Rectal smooth muscle tissue (tissue), 1 donor: Measurements from ENCODE around the gene CDC42.

Source experiments
- H3K27ac ChIP-seq: one replicate; pipeline ENCODE4 v1.7.0; 2013; ENCODE audit warnings: low read depth, low read length, inconsistent platforms
- H3K27me3 ChIP-seq: one replicate; pipeline ENCODE4 v1.7.0; 2013; ENCODE audit warnings: low read length; ENCODE audit not compliant: control insufficient read depth, insufficient read depth
- H3K36me3 ChIP-seq: one replicate; pipeline ENCODE4 v1.7.0; 2013; ENCODE audit warnings: low read length; ENCODE audit not compliant: control insufficient read depth, insufficient read depth
- H3K4me1 ChIP-seq: one replicate; pipeline ENCODE4 v1.7.0; 2013; ENCODE audit warnings: low read length; ENCODE audit not compliant: control insufficient read depth, insufficient read depth
- H3K4me3 ChIP-seq: one replicate; pipeline ENCODE4 v1.7.0; 2013; ENCODE audit warnings: low read length
- H3K9ac ChIP-seq: one replicate; pipeline ENCODE4 v1.7.0; 2013; ENCODE audit warnings: low read length

Gene CDC42

DNA sequence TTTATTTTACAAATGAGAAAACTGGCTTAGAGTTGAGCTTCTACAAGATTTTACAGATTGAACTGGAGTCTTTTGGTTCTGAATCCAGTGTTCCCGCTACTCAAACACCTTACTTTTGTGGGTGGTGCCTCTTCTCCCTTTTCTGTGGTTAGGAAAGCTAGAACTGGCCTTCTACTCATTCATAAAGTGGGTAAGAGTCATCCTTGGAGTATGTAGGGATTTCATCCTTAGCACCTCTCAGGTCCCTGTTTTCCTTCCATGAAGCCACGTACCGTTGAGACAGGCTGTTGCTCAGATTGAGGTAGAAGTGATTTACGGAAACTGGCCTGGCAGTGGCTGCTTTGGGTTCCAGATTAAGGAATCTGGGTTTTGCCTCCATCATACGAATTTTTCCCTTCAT lies 54.6 kb downstream of the CDC42 start:
- Histone ChIP-seq H3K27ac (no peak overlapping the region), H3K4me1 (peaks cover 23% of the 10 kb centered on the region), H3K36me3 (no peaks in the 10 kb centered on the region), H3K27me3 (no peaks in the 10 kb centered on the region), H3K4me3 (no peak overlapping the region), H3K9ac (no peak overlapping the region)

DNA sequence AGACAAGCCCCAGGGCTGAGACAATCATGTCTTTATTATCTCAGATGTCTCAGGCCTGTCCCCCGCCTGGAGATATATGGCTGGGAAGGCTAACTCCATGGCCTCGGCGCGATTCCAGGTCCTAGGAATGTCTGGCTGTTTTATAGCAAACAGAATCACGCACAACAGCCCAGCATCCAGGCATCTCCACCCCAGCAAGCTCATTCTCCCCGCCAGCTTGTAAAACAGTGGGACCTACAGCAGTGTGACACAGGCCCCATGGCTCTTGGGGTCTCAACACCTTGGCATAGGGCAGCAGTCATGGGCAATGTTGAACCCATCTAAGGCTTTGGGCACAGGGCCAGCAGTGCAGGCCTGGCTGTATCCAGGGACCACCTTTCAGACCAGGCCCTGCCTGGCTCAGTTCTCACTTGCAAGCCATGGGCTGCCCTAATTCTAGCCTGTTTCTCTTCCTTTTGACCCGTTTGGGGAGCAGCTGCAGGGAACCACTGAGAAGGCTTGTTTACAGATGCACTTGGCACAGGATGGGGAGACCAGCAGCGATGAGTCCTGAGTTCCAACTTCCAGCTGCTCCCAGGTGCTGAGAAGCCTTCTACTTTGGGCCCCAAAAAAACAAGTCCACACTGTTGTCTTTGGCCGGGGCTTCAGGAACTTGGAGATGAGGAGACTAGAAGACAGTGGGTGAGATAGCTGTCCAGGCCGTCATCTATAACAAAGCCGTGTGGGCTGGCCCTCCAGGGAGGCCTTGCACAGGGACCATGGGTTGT lies 56.0 kb downstream of the CDC42 start:
- Histone ChIP-seq H3K4me3 (no peak overlapping the region), H3K9ac (no peak overlapping the region), H3K27ac (peak overlapping the region; percentile 49), H3K36me3 (peaks cover 4% of the 10 kb centered on the region), H3K4me1 (peaks cover 28% of the 10 kb centered on the region), H3K27me3 (no peaks in the 10 kb centered on the region)

DNA sequence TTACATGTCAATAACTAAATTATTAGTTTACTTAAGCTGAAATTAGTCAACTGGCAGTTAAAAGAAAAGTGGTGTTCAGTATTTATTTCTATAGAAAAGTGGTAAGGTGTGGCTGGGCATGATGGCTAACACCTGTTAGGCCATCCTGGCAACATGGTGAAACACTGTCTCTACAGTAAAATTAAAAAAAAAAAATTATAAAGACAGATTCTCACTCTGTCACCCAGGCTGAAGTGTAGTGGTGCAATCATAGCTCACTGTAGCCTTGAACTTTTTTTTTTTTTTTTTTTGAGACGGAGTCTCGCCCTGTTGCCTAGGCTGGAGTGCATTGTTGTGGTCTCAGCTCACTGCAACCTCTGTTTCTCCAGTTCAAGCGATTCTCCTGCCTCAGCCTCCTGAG lies 57.5 kb downstream of the CDC42 start:
- H3K27me3 ChIP-seq: no peaks in the 10 kb centered on the region
- peaks cover 8% of the 10 kb centered on the region for H3K36me3 ChIP-seq
- H3K4me3 ChIP-seq: no peak overlapping the region
- H3K27ac ChIP-seq: no peak overlapping the region
- H3K4me1 ChIP-seq: peaks cover 37% of the 10 kb centered on the region
- H3K9ac ChIP-seq: no peak overlapping the region

DNA sequence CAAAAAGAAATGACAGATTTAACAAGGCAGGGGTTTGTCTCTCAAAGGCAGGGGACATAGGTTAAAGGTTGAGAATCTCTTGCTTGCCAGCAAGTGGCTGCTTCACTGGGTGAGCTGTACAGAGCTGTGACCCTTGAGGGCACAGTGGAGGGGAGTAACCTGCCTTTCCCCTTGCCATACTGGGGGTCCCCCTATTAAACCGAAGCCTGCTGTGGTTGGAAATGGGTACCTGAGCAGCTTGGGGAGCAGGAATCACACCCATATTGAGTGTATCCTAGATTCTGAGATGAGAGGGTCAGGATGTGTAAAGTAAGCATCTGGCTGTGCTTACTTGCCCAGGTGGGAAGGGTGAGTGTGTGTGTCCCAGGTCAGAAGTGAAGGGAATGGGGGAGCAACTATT lies 58.6 kb downstream of the CDC42 start:
- no peak overlapping the region for H3K9ac ChIP-seq
- H3K27me3 ChIP-seq: no peaks in the 10 kb centered on the region
- H3K4me1 ChIP-seq: peaks cover 37% of the 10 kb centered on the region
- H3K36me3 ChIP-seq: peaks cover 8% of the 10 kb centered on the region
- H3K4me3 ChIP-seq: no peak overlapping the region
- H3K27ac ChIP-seq: no peak overlapping the region

DNA sequence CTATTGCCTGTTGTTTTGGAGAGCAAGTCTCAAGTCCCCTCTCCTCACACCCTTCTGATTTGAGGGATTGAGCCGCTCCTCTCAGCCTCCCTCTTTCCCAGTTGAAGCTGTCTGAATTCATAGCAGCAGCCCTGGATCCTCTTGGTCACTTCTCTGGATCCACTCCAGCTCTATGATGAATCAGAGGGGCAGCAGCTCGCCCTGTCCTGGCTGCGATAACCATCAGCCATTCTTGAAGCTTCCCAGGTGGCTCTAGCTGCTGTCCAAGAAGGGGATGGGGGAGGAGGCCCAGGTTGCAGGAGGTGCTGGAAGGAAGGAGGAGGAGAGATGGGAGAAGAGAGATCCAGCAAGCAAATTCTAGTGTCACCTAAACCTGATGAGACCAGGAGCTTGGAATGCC lies 59.1 kb downstream of the CDC42 start:
- H3K4me3 ChIP-seq: no peak overlapping the region
- H3K27ac ChIP-seq: no peak overlapping the region
- no peak overlapping the region for H3K9ac ChIP-seq
- H3K36me3 ChIP-seq: peaks cover 8% of the 10 kb centered on the region
- peaks cover 37% of the 10 kb centered on the region for H3K4me1 ChIP-seq
- no peaks in the 10 kb centered on the region for H3K27me3 ChIP-seq

DNA sequence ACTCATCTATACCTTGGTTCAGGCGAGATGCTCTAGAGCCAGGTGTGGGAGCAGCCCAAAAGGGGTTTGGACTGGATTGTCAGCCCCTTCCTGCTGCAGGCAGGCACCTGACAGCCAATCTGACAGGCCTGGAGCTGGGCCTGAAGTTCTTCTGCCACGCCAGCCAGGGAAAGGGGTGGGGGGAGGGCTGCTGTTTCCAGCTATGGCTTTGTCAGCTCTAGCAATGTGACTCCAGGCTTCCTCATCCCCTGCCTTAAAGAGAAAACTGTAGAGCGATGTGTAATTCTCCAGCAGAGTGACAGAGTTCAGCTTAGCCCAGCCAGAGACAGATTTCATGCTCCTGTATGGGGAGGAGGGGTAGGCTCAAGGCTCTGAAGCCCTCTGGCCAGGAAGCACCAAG lies 60.0 kb downstream of the CDC42 start:
- Histone ChIP-seq H3K36me3 (peaks cover 8% of the 10 kb centered on the region), H3K27ac (no peak overlapping the region), H3K9ac (no peak overlapping the region), H3K4me1 (peaks cover 40% of the 10 kb centered on the region), H3K4me3 (no peak overlapping the region), H3K27me3 (no peaks in the 10 kb centered on the region)

DNA sequence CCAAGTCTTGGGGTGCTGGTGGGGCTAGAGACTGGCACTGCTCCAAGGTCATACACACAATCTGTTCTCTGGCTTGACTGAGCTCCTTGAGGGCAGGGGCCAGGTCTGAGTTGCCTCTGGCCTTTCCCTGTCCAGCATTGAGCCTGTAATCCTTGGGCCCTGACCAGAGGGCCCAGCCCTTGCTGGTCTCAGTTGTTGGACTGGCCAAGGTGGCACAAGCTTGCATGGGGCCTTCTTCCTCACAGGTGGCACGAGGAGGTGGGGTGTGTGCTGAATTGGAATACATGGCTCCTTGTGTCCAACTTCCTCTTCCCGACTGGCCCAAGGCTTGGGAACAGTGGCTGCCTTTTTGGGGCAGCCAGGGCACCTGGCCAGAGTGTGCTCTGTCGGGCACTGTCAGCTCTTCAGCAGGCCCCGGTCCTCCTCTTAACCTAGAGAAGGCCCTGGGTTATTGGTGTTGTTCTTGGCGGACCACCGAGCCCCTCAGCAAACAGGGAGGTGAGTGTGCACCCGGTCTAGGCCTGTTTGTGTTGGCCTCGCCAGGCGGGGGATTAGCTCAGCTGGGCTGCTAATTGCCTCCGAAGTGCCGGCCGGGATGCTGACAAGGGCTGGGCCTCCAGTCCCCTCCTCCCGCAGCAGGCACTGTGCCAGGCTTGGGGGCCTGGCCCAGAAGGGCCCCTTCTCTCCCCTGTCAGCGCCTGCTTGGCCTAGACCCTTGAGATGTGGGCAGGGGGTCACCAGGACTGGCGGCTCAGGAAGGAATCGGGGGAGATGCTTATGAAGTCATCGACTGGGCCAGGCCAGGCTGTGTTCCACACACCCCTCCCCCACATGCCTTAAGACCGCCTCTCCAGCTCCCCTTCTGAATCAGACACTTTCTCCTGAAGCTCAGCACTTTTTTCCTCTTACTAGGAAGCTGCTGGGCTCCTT lies 61.8 kb downstream of the CDC42 start:
- no peak overlapping the region for H3K9ac ChIP-seq
- no peak overlapping the region for H3K27ac ChIP-seq
- H3K4me1 ChIP-seq: peaks cover 32% of the 10 kb centered on the region
- peaks cover 10% of the 10 kb centered on the region for H3K36me3 ChIP-seq
- no peak overlapping the region for H3K4me3 ChIP-seq
- H3K27me3 ChIP-seq: no peaks in the 10 kb centered on the region

DNA sequence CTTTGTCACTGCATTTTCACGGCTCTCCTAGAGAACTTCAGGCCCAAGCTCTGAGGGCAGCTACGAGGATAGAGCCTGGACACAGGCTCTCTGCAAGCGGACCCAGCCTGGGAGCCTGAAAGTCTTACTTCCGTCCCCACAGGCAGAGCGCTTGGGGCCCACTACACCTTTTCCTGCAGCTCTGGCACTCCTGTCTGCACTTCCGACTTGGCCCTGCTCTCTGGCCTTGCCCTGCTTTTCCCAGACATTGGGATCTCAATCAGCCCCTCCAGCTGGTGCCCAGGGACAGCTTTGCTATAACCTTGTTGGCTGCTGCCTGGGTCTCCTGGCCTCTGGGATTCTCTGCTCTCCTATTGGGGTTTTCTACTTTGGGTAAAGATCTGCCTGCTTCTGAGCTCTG lies 62.8 kb downstream of the CDC42 start:
- peaks cover 32% of the 10 kb centered on the region for H3K4me1 ChIP-seq
- H3K27me3 ChIP-seq: no peaks in the 10 kb centered on the region
- H3K4me3 ChIP-seq: no peak overlapping the region
- H3K36me3 ChIP-seq: peaks cover 14% of the 10 kb centered on the region
- no peak overlapping the region for H3K9ac ChIP-seq
- no peak overlapping the region for H3K27ac ChIP-seq

DNA sequence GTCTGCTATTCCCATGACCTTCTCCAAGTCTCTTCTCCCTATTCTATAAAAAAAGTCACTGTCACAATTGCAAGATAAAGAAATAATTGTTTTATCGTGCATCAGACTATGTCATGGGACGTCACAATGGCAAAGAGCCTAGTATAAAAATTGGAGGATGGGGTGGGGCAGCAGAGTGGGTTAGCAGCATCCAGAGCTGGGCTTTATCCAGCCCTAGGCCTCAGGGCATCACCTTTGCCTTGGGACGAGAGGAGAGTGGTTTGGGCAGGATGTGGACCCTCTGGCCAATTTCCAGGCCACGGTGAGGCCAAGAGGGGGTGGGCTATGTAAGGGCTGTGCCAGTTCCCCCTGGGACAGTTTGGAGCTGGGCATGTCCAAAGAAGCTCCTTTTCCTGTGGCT lies 64.7 kb downstream of the CDC42 start:
- Histone ChIP-seq H3K27ac (no peak overlapping the region), H3K36me3 (peaks cover 14% of the 10 kb centered on the region), H3K4me3 (no peak overlapping the region), H3K9ac (no peak overlapping the region), H3K4me1 (peaks cover 20% of the 10 kb centered on the region), H3K27me3 (no peaks in the 10 kb centered on the region)

DNA sequence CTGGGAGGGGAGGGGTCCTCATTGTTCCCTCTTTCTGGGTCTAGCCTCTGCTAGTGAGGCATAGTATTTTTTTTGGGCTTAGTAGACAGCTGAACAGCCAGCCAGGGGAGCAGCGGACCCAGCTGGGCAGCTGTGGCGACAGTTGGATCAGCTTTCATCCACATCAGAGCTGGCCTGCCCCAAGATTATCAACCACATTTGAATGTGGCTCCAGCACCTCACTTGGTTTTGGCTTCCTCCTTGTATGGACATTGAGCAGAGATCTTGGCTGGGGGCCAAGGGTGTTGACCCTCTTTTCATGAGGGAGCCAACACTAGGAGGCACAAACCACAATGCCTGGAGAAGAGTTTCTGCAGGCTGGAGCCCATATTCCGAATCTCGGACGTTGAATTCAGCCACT lies 65.3 kb downstream of the CDC42 start:
- peaks cover 12% of the 10 kb centered on the region for H3K36me3 ChIP-seq
- no peak overlapping the region for H3K9ac ChIP-seq
- peaks cover 17% of the 10 kb centered on the region for H3K4me1 ChIP-seq
- no peaks in the 10 kb centered on the region for H3K27me3 ChIP-seq
- no peak overlapping the region for H3K4me3 ChIP-seq
- H3K27ac ChIP-seq: no peak overlapping the region

DNA sequence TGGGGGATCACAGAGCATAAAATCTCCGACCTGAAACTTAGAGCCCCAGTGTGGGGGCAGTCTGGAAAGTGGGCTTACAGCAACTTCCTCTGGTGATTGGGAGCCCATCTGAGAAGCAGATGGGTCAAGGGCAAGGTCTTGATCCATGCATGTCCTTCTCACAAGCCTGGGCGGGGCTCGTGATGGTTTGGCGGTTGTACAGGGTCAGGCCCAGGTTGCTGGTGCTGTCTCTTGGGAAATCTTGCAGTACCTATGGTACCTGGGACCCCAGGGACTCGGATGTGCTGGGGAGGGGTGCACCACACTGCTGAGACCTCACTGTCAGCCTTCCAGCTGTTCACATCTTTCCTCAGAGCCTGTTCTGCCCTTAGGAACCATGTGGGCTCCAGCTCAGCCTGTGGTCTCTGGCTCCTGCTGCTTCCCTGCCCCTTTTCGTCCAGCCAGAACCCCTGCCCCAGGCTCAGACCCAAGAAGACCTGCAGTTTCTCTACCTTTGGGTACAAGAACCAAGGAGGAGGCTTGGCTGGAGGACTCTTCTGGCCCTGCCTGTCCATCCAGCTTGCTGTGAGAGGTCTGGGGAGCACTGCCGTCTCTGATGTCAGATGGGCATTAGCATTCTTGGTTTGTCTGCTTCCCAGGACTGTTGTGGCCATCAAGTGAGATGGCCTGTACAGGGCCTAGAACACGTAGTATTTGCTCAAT lies 65.9 kb downstream of the CDC42 start:
- no peaks in the 10 kb centered on the region for H3K27me3 ChIP-seq
- no peak overlapping the region for H3K4me3 ChIP-seq
- no peak overlapping the region for H3K27ac ChIP-seq
- no peak overlapping the region for H3K9ac ChIP-seq
- H3K36me3 ChIP-seq: peaks cover 10% of the 10 kb centered on the region
- peaks cover 17% of the 10 kb centered on the region for H3K4me1 ChIP-seq
